SH-SY5Y (cell line): ENCODE measurements around the gene MYORG.

Experiments
- GATA2 ChIP-seq: IDR thresholded peaks from 2 replicates; pipeline ENCODE4 v1.6.1; 2011; ENCODE audit warnings: mild to moderate bottlenecking, low read depth, low read length
- GATA3 ChIP-seq: IDR thresholded peaks from 2 replicates; pipeline ENCODE4 v1.6.1; 2011; ENCODE audit warnings: low read depth, mild to moderate bottlenecking, low read length, moderate library complexity

- TF ChIP-seq GATA3 = no peak
- TF ChIP-seq GATA2 = no peak
Observed at GRCh38 chr9:34413231-34413852, 36.6 kb upstream of the MYORG start.
